Measurements from ENCODE around the gene DBP. TPM values are rescaled to one million over a fixed set of nuclear protein-coding genes. Genes with fewer than 3 reads are reported as not detected.

DBP gene
- total and polyA plus RNA-seq, 10 of the 15 experiments (the other 5 are each of a cell fraction or from before 2014, with no cell fraction given) = 2.0 to 10.6 (median 6.9) TPM

DNA sequence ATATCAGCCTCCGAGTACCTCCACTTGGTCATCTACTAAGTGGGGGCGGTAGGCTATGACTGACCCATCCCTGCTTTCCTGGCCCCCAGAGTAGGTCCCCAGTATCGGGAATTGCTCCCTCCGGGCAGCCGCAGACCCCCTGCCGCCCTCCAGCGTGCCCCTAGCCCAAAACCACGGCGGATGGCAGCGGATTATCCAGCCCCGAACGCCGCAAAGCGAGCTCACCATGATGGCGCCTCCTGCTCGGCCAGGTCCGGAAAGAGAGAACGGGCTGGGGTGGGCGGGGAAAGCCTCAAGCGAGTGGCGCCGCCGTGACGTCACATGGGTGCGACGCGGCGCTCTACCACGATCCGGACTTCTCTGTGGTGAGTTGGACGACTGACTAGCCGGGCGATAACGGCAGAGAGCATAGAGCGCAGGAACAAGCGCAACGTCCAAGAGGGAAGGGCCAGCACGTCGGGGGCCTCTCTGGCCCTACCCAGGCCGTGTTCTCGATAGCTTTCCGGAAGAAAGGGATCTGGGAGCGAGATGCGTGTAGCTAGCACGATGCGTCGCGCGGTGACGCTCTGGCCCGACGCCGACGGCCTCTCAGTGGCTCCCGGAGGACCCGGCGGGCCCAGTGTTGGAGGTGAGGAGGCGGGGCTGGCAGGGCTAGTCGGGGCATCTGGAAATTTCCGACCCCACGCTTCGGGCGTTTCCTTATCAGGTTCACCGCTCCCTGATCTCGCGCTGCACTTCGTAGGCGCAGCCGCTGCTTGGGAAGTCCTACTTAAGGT, 18.1 kb downstream of the DBP start, which contains the start of the genes RPL18 and SPHK2 (continued):
- TF ChIP-seq ZNF384 (IDR thresholded peaks at IDR 0.05; ENCODE audit: borderline replicate concordance, low read depth, low read length) = no peak
- no peak for TF ChIP-seq IRF5 (IDR thresholded peaks at IDR 0.05; ENCODE audit: borderline replicate concordance)
- TF ChIP-seq USF1 (IDR thresholded peaks at IDR 0.05; ENCODE audit: borderline replicate concordance, extremely low read length, insufficient read depth, low read depth, low read length) = no peak
- peak; percentile 99 for TF ChIP-seq POLR2A (IDR thresholded peaks at IDR 0.05; ENCODE audit: low read depth, low read length)
- TF ChIP-seq CHD2 (IDR thresholded peaks at IDR 0.05; ENCODE audit: borderline replicate concordance, low read depth, low read length) = peak; percentile 81; the same call in 1 of the 2 replicates
- TF ChIP-seq REST (IDR thresholded peaks at IDR 0.05; ENCODE audit: low read depth, low read length) = peak; percentile 32
- TF ChIP-seq MYC (IDR thresholded peaks at IDR 0.05; ENCODE audit: insufficient read depth, insufficient read length, insufficient replicate concordance, low read length, severe bottlenecking) = peak; percentile 81
- no peak for TF ChIP-seq CHD4 (IDR thresholded peaks at IDR 0.05)
- 0 out of 2 replicates have a peak, but pooled peaks have one; percentile 14 for TF ChIP-seq EED (IDR thresholded peaks at IDR 0.05; ENCODE audit: low read depth)
- no peak for TF ChIP-seq USF2 (IDR thresholded peaks at IDR 0.05; ENCODE audit: borderline replicate concordance, low read depth, low read length)
- TF ChIP-seq RELA (IDR thresholded peaks at IDR 0.05; ENCODE audit: borderline replicate concordance, partially characterized antibody) = peak; percentile 73
- peak; percentile 51; the same call in 1 of the 2 replicates for TF ChIP-seq NFYB (IDR thresholded peaks at IDR 0.05; ENCODE audit: insufficient read depth, low read depth, low read length)
- TF ChIP-seq SMAD5 (IDR thresholded peaks at IDR 0.05; ENCODE audit: low read depth) = peak; percentile 95
- TF ChIP-seq IRF4 (IDR thresholded peaks at IDR 0.05; ENCODE audit: low read depth, low read length) = peak; percentile 79
- no peak for TF ChIP-seq NFIC (IDR thresholded peaks at IDR 0.05; ENCODE audit: low read depth, low read length)
- 0 out of 2 replicates have a peak, but pooled peaks have one; percentile 13 for TF ChIP-seq BCL11A (IDR thresholded peaks at IDR 0.05; ENCODE audit: low read depth, low read length)
- TF ChIP-seq FOXK2 (IDR thresholded peaks at IDR 0.05) = peak; percentile 75
- TF ChIP-seq, protein P1, sequence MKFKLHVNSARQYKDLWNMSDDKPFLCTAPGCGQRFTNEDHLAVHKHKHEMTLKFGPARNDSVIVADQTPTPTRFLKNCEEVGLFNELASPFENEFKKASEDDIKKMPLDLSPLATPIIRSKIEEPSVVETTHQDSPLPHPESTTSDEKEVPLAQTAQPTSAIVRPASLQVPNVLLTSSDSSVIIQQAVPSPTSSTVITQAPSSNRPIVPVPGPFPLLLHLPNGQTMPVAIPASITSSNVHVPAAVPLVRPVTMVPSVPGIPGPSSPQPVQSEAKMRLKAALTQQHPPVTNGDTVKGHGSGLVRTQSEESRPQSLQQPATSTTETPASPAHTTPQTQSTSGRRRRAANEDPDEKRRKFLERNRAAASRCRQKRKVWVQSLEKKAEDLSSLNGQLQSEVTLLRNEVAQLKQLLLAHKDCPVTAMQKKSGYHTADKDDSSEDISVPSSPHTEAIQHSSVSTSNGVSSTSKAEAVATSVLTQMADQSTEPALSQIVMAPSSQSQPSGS (IDR thresholded peaks at IDR 0.05; ENCODE audit: low read length) = no peak; the same call in 1 of the 2 replicates
- no peak for TF ChIP-seq E2F4 (IDR thresholded peaks at IDR 0.05; ENCODE audit: low read depth, low read length)
- peak; percentile 63; the same call in 1 of the 2 replicates for TF ChIP-seq ZSCAN29 (IDR thresholded peaks at IDR 0.05)
